WTC11 (cell line): ENCODE data around the gene SAG. TPM values are rescaled to one million over a fixed set of nuclear protein-coding genes. Genes with fewer than 3 reads are reported as not detected.

Experiments used
- ATAC-seq: fragments of 200-7000 bp; cut with Tn5 transposase; 2 replicates; pipeline ENCODE4 v1.10.0; 2021; ENCODE audit warnings: mild to moderate bottlenecking, moderate library complexity
- CTCF ChIA-PET: fragments of 300-600 bp; sonication (Branson Sonifier 250); formaldehyde crosslinking; loops from one replicate; lab custom pipeline; 2021; ENCODE audit warnings: antibody characterized with exemption; lab: Charles Lee
- POLR2A ChIA-PET: fragments of 350-600 bp; sonication (Branson Sonifier 250); formaldehyde crosslinking; loops from one replicate; lab custom pipeline; 2021; ENCODE audit warnings: antibody characterized with exemption; lab: Charles Lee
- DNase-seq: peaks from one replicate; pipeline ENCODE4 v3.0.0; 2021; ENCODE audit warnings: low spot score
- H3K27ac Mint-ChIP-seq: 2 replicates; pipeline ENCODE4 v1.8.0; 2021; ENCODE audit warnings: mixed read lengths
- H3K27me3 Mint-ChIP-seq: 2 replicates; pipeline ENCODE4 v1.8.0; 2021; ENCODE audit warnings: low read depth, mild to moderate bottlenecking, moderate library complexity, mixed read lengths
- H3K36me3 Mint-ChIP-seq: 2 replicates; pipeline ENCODE4 v1.8.0; 2021; ENCODE audit warnings: mixed read lengths
- H3K4me1 Mint-ChIP-seq: 2 replicates; pipeline ENCODE4 v1.8.0; 2022; ENCODE audit warnings: mixed read lengths
- H3K4me3 Mint-ChIP-seq: 2 replicates; pipeline ENCODE4 v1.8.0; 2021; ENCODE audit warnings: mild to moderate bottlenecking, moderate library complexity, mixed read lengths
- H3K9me3 Mint-ChIP-seq: 2 replicates; pipeline ENCODE4 v1.8.0; 2021; ENCODE audit warnings: mixed read lengths
- CREB1 ChIP-seq: sonication (generic); formaldehyde crosslinking; IDR thresholded peaks from 2 replicates; pipeline ENCODE4 v1.8.0; 2023; ENCODE audit warnings: mild to moderate bottlenecking, missing genetic modification reagents
- ESRRA ChIP-seq: sonication (generic); formaldehyde crosslinking; IDR thresholded peaks from 2 replicates; pipeline ENCODE4 v1.8.1; 2022; ENCODE audit warnings: mild to moderate bottlenecking, missing genetic modification reagents, borderline replicate concordance
- FOXK1 ChIP-seq: sonication (generic); formaldehyde crosslinking; IDR thresholded peaks from 2 replicates; pipeline ENCODE4 v1.8.0; 2022; ENCODE audit warnings: mild to moderate bottlenecking, moderate library complexity, missing genetic modification reagents
- GTF2I ChIP-seq: fragments of 250-450 bp; sonication (Bioruptor Pico); conservative IDR thresholded peaks from 2 replicates; pipeline ENCODE4 v1.4.0; 2021; ENCODE audit warnings: mild to moderate bottlenecking
- MYBL2 ChIP-seq: sonication (generic); formaldehyde crosslinking; IDR thresholded peaks from 2 replicates; pipeline ENCODE4 v1.8.1; 2023; ENCODE audit warnings: mild to moderate bottlenecking, moderate library complexity, missing genetic modification reagents
- NR2C2 ChIP-seq: sonication (generic); formaldehyde crosslinking; IDR thresholded peaks from 2 replicates; pipeline ENCODE4 v1.8.0; 2022; ENCODE audit warnings: mild to moderate bottlenecking, missing genetic modification reagents
- SMAD4 ChIP-seq: sonication (generic); formaldehyde crosslinking; IDR thresholded peaks from 2 replicates; pipeline ENCODE4 v1.8.0; 2022; ENCODE audit warnings: mild to moderate bottlenecking, missing genetic modification reagents
- TP53 ChIP-seq: sonication (generic); formaldehyde crosslinking; IDR thresholded peaks from 2 replicates; pipeline ENCODE4 v1.8.1; 2023; ENCODE audit warnings: mild to moderate bottlenecking, missing genetic modification reagents
- ZNF219 ChIP-seq: sonication (generic); formaldehyde crosslinking; IDR thresholded peaks from 2 replicates; pipeline ENCODE4 v1.8.0; 2023; ENCODE audit warnings: missing genetic modification reagents, mild to moderate bottlenecking, borderline replicate concordance
- ZNF232 ChIP-seq: sonication (generic); formaldehyde crosslinking; IDR thresholded peaks from 2 replicates; pipeline ENCODE4 v1.8.0; 2022; ENCODE audit warnings: mild to moderate bottlenecking, missing genetic modification reagents
- ZNF423 ChIP-seq: fragments of 250-450 bp; sonication (Bioruptor Pico); IDR thresholded peaks from 2 replicates; pipeline ENCODE4 v2.1.2; 2022; ENCODE audit warnings: mild to moderate bottlenecking, moderate library complexity
- ZNF671 ChIP-seq: fragments of 250-450 bp; sonication (Bioruptor Pico); IDR thresholded peaks from 2 replicates; pipeline ENCODE4 v1.8.0; 2021; ENCODE audit warnings: mild to moderate bottlenecking
- total RNA-seq: library from RNA; stranded (reverse); gene quantifications from 3 replicates; pipeline ENCODE4 v1.2.3, GENCODE V29; 2021
- TF ChIP-seq, protein P1 (sequence below): sonication (generic); formaldehyde crosslinking; conservative IDR thresholded peaks from 2 replicates; pipeline ENCODE4 v1.8.1; 2022; ENCODE audit warnings: mild to moderate bottlenecking, missing genetic modification reagents
- TF ChIP-seq, protein P2 (sequence below): fragments of 250-450 bp; sonication (Bioruptor Pico); IDR thresholded peaks from 2 replicates; pipeline ENCODE4 v1.9.0; 2021; ENCODE audit warnings: mild to moderate bottlenecking
- TF ChIP-seq, protein P3 (sequence below): sonication (generic); formaldehyde crosslinking; IDR thresholded peaks from 2 replicates; pipeline ENCODE4 v1.8.1; 2023; ENCODE audit warnings: mild to moderate bottlenecking, missing genetic modification reagents
- TF ChIP-seq, protein P4 (sequence below): sonication (generic); formaldehyde crosslinking; IDR thresholded peaks from 2 replicates; pipeline ENCODE4 v1.8.0; 2023; ENCODE audit warnings: mild to moderate bottlenecking, missing genetic modification reagents
- TF ChIP-seq, protein P5 (sequence below): sonication (generic); formaldehyde crosslinking; IDR thresholded peaks from 2 replicates; pipeline ENCODE4 v1.8.1; 2023; ENCODE audit warnings: mild to moderate bottlenecking, missing genetic modification reagents, moderate library complexity
- TF ChIP-seq, protein P6 (sequence below): sonication (generic); formaldehyde crosslinking; IDR thresholded peaks from 2 replicates; pipeline ENCODE4 v1.8.0; 2022; ENCODE audit warnings: mild to moderate bottlenecking, missing genetic modification reagents
- TF ChIP-seq, protein P7 (sequence below): sonication (generic); formaldehyde crosslinking; IDR thresholded peaks from 2 replicates; pipeline ENCODE4 v1.8.1; 2022; ENCODE audit warnings: low read depth, missing genetic modification reagents, borderline replicate concordance

The SAG gene
- total RNA-seq, 1 experiment from 2014 or later: not detected

DNA sequence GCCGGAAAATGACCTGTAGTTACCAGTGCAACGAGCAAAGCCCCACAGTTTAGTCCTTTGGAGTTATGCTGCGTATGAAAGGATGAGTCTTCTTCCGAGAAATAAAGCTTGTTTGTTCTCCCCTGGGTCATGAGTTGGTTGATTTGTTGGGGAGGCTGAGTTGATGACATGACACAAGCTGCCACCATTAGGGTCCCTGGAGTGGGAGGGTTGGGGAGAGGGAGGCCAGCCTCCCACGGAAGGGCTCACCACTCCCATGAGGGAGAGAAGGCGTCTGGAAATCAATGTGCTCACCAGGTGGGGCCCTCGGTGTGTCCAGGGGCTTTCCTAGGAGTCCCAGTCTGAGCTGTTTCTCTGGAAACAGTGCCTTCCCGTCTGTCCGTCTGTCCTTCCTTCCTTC lies 39.3 kb downstream of the SAG start:
- ATAC-seq (no peak), DNase-seq (no peak)
- H3K36me3 Mint-ChIP-seq: no peaks in the 10 kb centered on the region
- H3K9me3 Mint-ChIP-seq: no peaks in the 10 kb centered on the region
- no peak overlapping the region for H3K27ac Mint-ChIP-seq
- peaks cover 2% of the 10 kb centered on the region for H3K27me3 Mint-ChIP-seq
- TF ChIP-seq TP53 (CRISPR knock-in tag) (no peak), GTF2I (CRISPR knock-in tag) (no peak), FOXK1 (CRISPR knock-in tag) (no peak), CREB1 (no peak), ZNF423 (CRISPR knock-in tag) (no peak), SMAD4 (no peak), ESRRA (CRISPR knock-in tag) (no peak), ZNF232 (CRISPR knock-in tag) (no peak), ZNF671 (CRISPR knock-in tag) (no peak), NR2C2 (CRISPR knock-in tag) (no peak), MYBL2 (CRISPR knock-in tag) (no peak)
- TF ChIP-seq, protein P1, sequence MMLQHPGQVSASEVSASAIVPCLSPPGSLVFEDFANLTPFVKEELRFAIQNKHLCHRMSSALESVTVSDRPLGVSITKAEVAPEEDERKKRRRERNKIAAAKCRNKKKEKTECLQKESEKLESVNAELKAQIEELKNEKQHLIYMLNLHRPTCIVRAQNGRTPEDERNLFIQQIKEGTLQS (CRISPR knock-in tag): no peak
- TF ChIP-seq, protein P2, sequence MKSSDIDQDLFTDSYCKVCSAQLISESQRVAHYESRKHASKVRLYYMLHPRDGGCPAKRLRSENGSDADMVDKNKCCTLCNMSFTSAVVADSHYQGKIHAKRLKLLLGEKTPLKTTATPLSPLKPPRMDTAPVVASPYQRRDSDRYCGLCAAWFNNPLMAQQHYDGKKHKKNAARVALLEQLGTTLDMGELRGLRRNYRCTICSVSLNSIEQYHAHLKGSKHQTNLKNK: no peak
- TF ChIP-seq, protein P3, sequence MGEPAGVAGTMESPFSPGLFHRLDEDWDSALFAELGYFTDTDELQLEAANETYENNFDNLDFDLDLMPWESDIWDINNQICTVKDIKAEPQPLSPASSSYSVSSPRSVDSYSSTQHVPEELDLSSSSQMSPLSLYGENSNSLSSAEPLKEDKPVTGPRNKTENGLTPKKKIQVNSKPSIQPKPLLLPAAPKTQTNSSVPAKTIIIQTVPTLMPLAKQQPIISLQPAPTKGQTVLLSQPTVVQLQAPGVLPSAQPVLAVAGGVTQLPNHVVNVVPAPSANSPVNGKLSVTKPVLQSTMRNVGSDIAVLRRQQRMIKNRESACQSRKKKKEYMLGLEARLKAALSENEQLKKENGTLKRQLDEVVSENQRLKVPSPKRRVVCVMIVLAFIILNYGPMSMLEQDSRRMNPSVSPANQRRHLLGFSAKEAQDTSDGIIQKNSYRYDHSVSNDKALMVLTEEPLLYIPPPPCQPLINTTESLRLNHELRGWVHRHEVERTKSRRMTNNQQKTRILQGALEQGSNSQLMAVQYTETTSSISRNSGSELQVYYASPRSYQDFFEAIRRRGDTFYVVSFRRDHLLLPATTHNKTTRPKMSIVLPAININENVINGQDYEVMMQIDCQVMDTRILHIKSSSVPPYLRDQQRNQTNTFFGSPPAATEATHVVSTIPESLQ: no peak
- TF ChIP-seq, protein P4, sequence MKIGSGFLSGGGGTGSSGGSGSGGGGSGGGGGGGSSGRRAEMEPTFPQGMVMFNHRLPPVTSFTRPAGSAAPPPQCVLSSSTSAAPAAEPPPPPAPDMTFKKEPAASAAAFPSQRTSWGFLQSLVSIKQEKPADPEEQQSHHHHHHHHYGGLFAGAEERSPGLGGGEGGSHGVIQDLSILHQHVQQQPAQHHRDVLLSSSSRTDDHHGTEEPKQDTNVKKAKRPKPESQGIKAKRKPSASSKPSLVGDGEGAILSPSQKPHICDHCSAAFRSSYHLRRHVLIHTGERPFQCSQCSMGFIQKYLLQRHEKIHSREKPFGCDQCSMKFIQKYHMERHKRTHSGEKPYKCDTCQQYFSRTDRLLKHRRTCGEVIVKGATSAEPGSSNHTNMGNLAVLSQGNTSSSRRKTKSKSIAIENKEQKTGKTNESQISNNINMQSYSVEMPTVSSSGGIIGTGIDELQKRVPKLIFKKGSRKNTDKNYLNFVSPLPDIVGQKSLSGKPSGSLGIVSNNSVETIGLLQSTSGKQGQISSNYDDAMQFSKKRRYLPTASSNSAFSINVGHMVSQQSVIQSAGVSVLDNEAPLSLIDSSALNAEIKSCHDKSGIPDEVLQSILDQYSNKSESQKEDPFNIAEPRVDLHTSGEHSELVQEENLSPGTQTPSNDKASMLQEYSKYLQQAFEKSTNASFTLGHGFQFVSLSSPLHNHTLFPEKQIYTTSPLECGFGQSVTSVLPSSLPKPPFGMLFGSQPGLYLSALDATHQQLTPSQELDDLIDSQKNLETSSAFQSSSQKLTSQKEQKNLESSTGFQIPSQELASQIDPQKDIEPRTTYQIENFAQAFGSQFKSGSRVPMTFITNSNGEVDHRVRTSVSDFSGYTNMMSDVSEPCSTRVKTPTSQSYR (CRISPR knock-in tag): no peak
- TF ChIP-seq, protein P5, sequence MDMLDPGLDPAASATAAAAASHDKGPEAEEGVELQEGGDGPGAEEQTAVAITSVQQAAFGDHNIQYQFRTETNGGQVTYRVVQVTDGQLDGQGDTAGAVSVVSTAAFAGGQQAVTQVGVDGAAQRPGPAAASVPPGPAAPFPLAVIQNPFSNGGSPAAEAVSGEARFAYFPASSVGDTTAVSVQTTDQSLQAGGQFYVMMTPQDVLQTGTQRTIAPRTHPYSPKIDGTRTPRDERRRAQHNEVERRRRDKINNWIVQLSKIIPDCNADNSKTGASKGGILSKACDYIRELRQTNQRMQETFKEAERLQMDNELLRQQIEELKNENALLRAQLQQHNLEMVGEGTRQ (CRISPR knock-in tag): no peak
- TF ChIP-seq, protein P6, sequence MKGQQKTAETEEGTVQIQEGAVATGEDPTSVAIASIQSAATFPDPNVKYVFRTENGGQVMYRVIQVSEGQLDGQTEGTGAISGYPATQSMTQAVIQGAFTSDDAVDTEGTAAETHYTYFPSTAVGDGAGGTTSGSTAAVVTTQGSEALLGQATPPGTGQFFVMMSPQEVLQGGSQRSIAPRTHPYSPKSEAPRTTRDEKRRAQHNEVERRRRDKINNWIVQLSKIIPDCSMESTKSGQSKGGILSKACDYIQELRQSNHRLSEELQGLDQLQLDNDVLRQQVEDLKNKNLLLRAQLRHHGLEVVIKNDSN (CRISPR knock-in tag): no peak
- TF ChIP-seq, all 79 proteins: peak for 0
- Mint-ChIP-seq H3K4me1 (peaks cover 6% of the 10 kb centered on the region; the same call in 1 of the 2 replicates), H3K4me3 (no peak overlapping the region)
- CTCF ChIA-PET: no interaction called here
- POLR2A ChIA-PET: no interaction called here

DNA sequence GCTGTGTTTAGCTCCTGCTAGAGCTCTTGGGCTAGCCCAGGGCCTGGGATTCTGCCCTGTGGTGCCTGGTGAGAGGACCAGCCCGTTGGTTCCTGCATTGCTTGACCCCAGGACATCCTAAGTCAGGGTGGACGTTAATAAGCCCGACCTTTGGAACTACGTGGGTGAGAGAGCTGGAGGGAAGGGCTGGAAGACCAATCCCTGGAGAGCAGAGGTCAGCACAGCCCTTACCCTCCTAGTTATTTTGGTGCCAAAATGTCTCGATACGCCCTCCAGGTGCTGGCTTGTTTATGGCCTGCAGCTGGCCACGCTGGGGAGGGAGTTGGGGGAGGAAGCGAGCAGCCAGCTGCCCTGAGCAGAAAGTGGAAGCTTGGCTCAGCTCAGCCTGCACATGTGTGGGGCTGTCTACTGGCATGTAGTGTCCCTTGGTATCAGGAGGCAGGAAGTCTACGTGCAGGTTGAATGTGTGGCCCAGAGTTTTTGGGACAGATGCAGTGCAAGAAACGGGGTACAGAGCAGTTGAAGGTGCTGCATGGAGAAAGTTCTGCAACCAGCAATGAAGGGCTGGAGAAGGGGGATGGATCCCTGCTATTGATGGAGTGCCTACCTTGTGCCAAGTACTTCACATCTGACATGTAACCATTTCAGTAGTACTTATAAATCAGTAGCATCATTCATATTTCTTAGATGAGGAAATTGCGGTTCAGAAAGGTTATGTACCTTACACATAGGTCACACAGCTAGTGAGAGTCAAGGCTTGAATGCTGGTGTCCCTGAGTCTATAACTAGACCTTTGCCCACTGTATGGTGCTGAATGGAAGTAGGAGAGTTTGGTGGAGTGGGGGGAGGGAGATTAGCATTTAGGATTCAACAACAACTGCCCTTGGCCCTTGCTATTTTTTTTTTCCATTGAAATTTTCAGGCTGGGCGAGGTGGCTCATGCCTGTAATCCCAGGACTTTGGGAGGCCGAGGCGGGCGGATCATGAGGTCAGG lies 41.7 kb downstream of the SAG start:
- H3K27me3 Mint-ChIP-seq: peaks cover 22% of the 10 kb centered on the region
- H3K4me1 Mint-ChIP-seq: peaks cover 13% of the 10 kb centered on the region
- peaks cover 9% of the 10 kb centered on the region for H3K9me3 Mint-ChIP-seq
- ChIA-PET POLR2A (no interaction called here), CTCF (interaction anchor here (0.6 kb wide), 1 partner anchor 489 kb away, joined by 4 read pairs; no protein-coding TSS in a partner anchor)
- H3K4me3 Mint-ChIP-seq: no peak overlapping the region
- H3K27ac Mint-ChIP-seq: no peak overlapping the region
- TF ChIP-seq, protein P7, sequence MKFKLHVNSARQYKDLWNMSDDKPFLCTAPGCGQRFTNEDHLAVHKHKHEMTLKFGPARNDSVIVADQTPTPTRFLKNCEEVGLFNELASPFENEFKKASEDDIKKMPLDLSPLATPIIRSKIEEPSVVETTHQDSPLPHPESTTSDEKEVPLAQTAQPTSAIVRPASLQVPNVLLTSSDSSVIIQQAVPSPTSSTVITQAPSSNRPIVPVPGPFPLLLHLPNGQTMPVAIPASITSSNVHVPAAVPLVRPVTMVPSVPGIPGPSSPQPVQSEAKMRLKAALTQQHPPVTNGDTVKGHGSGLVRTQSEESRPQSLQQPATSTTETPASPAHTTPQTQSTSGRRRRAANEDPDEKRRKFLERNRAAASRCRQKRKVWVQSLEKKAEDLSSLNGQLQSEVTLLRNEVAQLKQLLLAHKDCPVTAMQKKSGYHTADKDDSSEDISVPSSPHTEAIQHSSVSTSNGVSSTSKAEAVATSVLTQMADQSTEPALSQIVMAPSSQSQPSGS (CRISPR knock-in tag): no peak
- no peak for TF ChIP-seq ZNF219 (CRISPR knock-in tag)
- DNase-seq: no peak
- no peak for ATAC-seq
- peaks cover 3% of the 10 kb centered on the region; the same call in 1 of the 2 replicates for H3K36me3 Mint-ChIP-seq
